Trophoblast cell (in vitro differentiated cells and primary cell): Measurements from ENCODE around the gene EVC2.

ENCODE experiments used
- DNase-seq, 2 donors: peaks; one replicate each; pipeline ENCODE4 v3.0.0-alpha.2; 2016
- H2AFZ ChIP-seq: 2 replicates; pipeline ENCODE4 v1.6.1; 2013; ENCODE audit warnings: low read length, moderate library complexity, mild to moderate bottlenecking; ENCODE audit not compliant: insufficient read depth, poor library complexity
- H2AK5ac ChIP-seq: 2 replicates; pipeline ENCODE4 v1.6.1; 2013; ENCODE audit warnings: mild to moderate bottlenecking, low read length
- H2BK120ac ChIP-seq: 2 replicates; pipeline ENCODE4 v1.6.1; 2013; ENCODE audit warnings: low read length, mild to moderate bottlenecking, moderate library complexity; ENCODE audit not compliant: insufficient read depth, poor library complexity
- H2BK12ac ChIP-seq: 2 replicates; pipeline ENCODE4 v1.6.1; 2013; ENCODE audit warnings: mild to moderate bottlenecking, low read length, moderate library complexity
- H2BK5ac ChIP-seq: 2 replicates; pipeline ENCODE4 v1.6.1; 2013; ENCODE audit warnings: low read length, low read depth, moderate library complexity, mild to moderate bottlenecking; ENCODE audit not compliant: poor library complexity
- H3K14ac ChIP-seq: 2 replicates; pipeline ENCODE4 v1.6.1; 2013; ENCODE audit warnings: mild to moderate bottlenecking, low read length
- H3K18ac ChIP-seq: 2 replicates; pipeline ENCODE4 v1.6.1; 2013; ENCODE audit warnings: mild to moderate bottlenecking, low read length
- H3K23ac ChIP-seq: 2 replicates; pipeline ENCODE4 v1.6.1; 2013; ENCODE audit warnings: low read length
- H3K27ac ChIP-seq: 2 replicates; pipeline ENCODE4 v1.5.1; 2013; ENCODE audit warnings: low read depth, mild to moderate bottlenecking, inconsistent platforms, low read length, moderate library complexity
- H3K27me3 ChIP-seq: 2 replicates; pipeline ENCODE4 v1.6.1; 2013; ENCODE audit warnings: inconsistent platforms, mild to moderate bottlenecking, low read length, moderate library complexity; ENCODE audit not compliant: insufficient read depth
- H3K36me3 ChIP-seq, 2 experiments: 1 replicate in 1 of 2; 2 replicates in 1 of 2; pipeline ENCODE4 v1.6.1; 2013; ENCODE audit warnings: low read length in 2 of 2, mild to moderate bottlenecking in 2 of 2, moderate library complexity in 1 of 2; ENCODE audit not compliant: insufficient read depth in 2 of 2, control insufficient read depth in 1 of 2
- H3K4ac ChIP-seq: 2 replicates; pipeline ENCODE4 v1.6.1; 2013; ENCODE audit warnings: low read depth, mild to moderate bottlenecking, low read length, moderate library complexity
- H3K4me1 ChIP-seq, 2 experiments: 1 replicate in 1 of 2; 2 replicates in 1 of 2; pipeline ENCODE4 v1.6.1; 2013; ENCODE audit warnings: low read length in 2 of 2, mild to moderate bottlenecking in 2 of 2, moderate library complexity in 1 of 2; ENCODE audit not compliant: insufficient read depth in 2 of 2, control insufficient read depth in 1 of 2
- H3K4me2 ChIP-seq: 2 replicates; pipeline ENCODE4 v1.6.1; 2013; ENCODE audit warnings: inconsistent platforms, mild to moderate bottlenecking, low read length, moderate library complexity
- H3K4me3 ChIP-seq: 2 replicates; pipeline ENCODE4 v1.5.1; 2013; ENCODE audit warnings: mild to moderate bottlenecking, low read depth, low read length, inconsistent platforms
- H3K79me1 ChIP-seq: one replicate; pipeline ENCODE4 v1.6.1; 2013; ENCODE audit warnings: low read length
- H3K79me2 ChIP-seq: 2 replicates; pipeline ENCODE4 v1.6.1; 2013; ENCODE audit warnings: low read length, mild to moderate bottlenecking; ENCODE audit not compliant: control insufficient read depth, insufficient read depth, poor library complexity
- H3K9ac ChIP-seq: 2 replicates; pipeline ENCODE4 v1.6.1; 2013; ENCODE audit warnings: mild to moderate bottlenecking, low read length
- H3K9me3 ChIP-seq: 2 replicates; pipeline ENCODE4 v1.6.1; 2013; ENCODE audit warnings: low read depth, mild to moderate bottlenecking, control low read depth, inconsistent platforms, low read length; ENCODE audit not compliant: insufficient read depth
- H4K12ac ChIP-seq: 2 replicates; pipeline ENCODE4 v1.6.1; 2013; ENCODE audit warnings: low read depth, mild to moderate bottlenecking, low read length, moderate library complexity
- H4K8ac ChIP-seq: 2 replicates; pipeline ENCODE4 v1.6.1; 2013; ENCODE audit warnings: low read depth, mild to moderate bottlenecking, low read length, moderate library complexity
- H4K91ac ChIP-seq: one replicate; pipeline ENCODE4 v1.6.1; 2013; ENCODE audit warnings: low read depth, mild to moderate bottlenecking, low read length, moderate library complexity
- WGBS: extraction: QIAGEN DNeasy Blood & Tissue Kit; methylation state at CpG from one replicate; pipeline ENCODE4 v1.1.7; 2013; ENCODE audit warnings: missing lambda C conversion rate; ENCODE audit not compliant: insufficient read length, insufficient coverage; ENCODE audit errors: extremely low coverage; 5-methylcytosine and 5-hydroxymethylcytosine counted together

EVC2 gene

GRCh38 chr4:5616331-5616950 lies 91.9 kb downstream of the EVC2 start:
- H3K27me3 ChIP-seq, result no peaks in the 10 kb centered on the region
- H2BK12ac ChIP-seq, result no peak overlapping the region
- no peak overlapping the region for H3K4ac ChIP-seq
- H3K27ac ChIP-seq, result no peak overlapping the region
- no peak overlapping the region for H2BK120ac ChIP-seq
- H3K9ac ChIP-seq, result no peak overlapping the region
- no peak overlapping the region for H4K12ac ChIP-seq
- no peak overlapping the region for H4K8ac ChIP-seq
- no peak overlapping the region for H2AK5ac ChIP-seq
- H3K4me3 ChIP-seq, result no peak overlapping the region
- no peak overlapping the region for H3K23ac ChIP-seq
- H3K18ac ChIP-seq, result no peak overlapping the region
- no CpG with 5 or more reads among the region's 16 CpGs for WGBS
- peaks cover 1% of the 10 kb centered on the region for H3K9me3 ChIP-seq
- no peak overlapping the region for H2AFZ ChIP-seq
- DNase-seq, result peak; percentile 82 to 95
- H3K79me2 ChIP-seq, result no peaks in the 10 kb centered on the region
- peaks cover 0 to 5% of the 10 kb centered on the region in 2 experiments for H3K4me1 ChIP-seq
- H3K14ac ChIP-seq, result no peak overlapping the region
- no peak overlapping the region for H3K4me2 ChIP-seq
- H3K36me3 ChIP-seq, result peaks cover 15 to 21% of the 10 kb centered on the region in 2 experiments
- H3K79me1 ChIP-seq, result no peaks in the 10 kb centered on the region
- H2BK5ac ChIP-seq, result no peak overlapping the region
- H4K91ac ChIP-seq, result no peak overlapping the region

DNA sequence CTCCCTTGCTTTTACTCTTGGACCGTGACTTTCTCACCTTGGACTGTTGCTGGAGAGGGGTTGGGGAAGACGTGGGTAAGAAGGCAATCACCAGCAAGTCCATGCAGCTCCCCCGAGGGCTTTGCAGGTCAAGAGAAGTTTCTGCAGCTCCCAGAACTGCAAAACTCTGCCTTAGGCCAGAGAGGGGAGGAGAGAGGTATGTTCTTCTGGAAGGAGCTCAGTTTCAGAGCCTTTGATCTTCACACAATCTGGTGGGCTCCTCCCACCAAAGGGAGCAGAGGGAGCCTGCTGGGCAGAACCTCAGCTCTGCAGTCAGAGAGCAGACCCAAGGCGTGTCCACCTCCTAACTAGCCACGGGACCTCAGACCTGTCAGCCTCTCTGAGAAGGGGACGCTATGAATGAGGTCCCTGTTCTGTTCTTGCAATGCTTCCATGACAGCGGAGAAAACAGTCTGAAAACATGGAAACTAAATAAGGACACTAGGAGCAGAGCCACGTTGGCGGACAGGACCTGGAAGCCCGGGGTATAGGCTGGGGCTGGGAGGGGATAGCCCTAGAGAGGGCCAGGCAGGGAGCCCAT lies 92.8 kb downstream of the EVC2 start:
- no peak overlapping the region for H3K9ac ChIP-seq
- no peak overlapping the region for H2BK120ac ChIP-seq
- no peak overlapping the region for H3K4me2 ChIP-seq
- H4K91ac ChIP-seq, result no peak overlapping the region
- H3K79me2 ChIP-seq, result no peaks in the 10 kb centered on the region
- no peak overlapping the region for H3K14ac ChIP-seq
- no peak overlapping the region for H2AK5ac ChIP-seq
- H3K4me1 ChIP-seq, result peaks cover 0 to 5% of the 10 kb centered on the region in 2 experiments
- peaks cover 1% of the 10 kb centered on the region for H3K9me3 ChIP-seq
- H3K27ac ChIP-seq, result no peak overlapping the region
- no peak overlapping the region for H2BK5ac ChIP-seq
- no peak overlapping the region for H2BK12ac ChIP-seq
- no peaks in the 10 kb centered on the region for H3K27me3 ChIP-seq
- no peak overlapping the region for H3K4ac ChIP-seq
- H4K8ac ChIP-seq, result no peak overlapping the region
- H3K36me3 ChIP-seq, result peaks cover 19 to 25% of the 10 kb centered on the region in 2 experiments
- H3K23ac ChIP-seq, result no peak overlapping the region
- peak in 1 of 2 donors; percentile 3 for DNase-seq
- H4K12ac ChIP-seq, result no peak overlapping the region
- no peak overlapping the region for H2AFZ ChIP-seq
- WGBS, result no CpG with 5 or more reads among the region's 10 CpGs
- H3K79me1 ChIP-seq, result no peaks in the 10 kb centered on the region
- no peak overlapping the region for H3K4me3 ChIP-seq
- H3K18ac ChIP-seq, result no peak overlapping the region

GRCh38 chr4:5611750-5612149 lies 96.6 kb downstream of the EVC2 start:
- H3K79me1 ChIP-seq, result no peaks in the 10 kb centered on the region
- peaks cover 13 to 19% of the 10 kb centered on the region in 2 experiments for H3K36me3 ChIP-seq
- WGBS, result no CpG with 5 or more reads among the region's 5 CpGs
- H3K14ac ChIP-seq, result no peak overlapping the region
- no peak overlapping the region for H2BK12ac ChIP-seq
- no peak overlapping the region for H3K18ac ChIP-seq
- H4K12ac ChIP-seq, result no peak overlapping the region
- no peak overlapping the region for H3K4me3 ChIP-seq
- H2AK5ac ChIP-seq, result no peak overlapping the region
- peaks cover 3 to 7% of the 10 kb centered on the region in 2 experiments for H3K4me1 ChIP-seq
- H4K8ac ChIP-seq, result no peak overlapping the region
- H4K91ac ChIP-seq, result no peak overlapping the region
- H3K23ac ChIP-seq, result no peak overlapping the region
- H3K4ac ChIP-seq, result no peak overlapping the region
- no peak overlapping the region for H3K9ac ChIP-seq
- no peaks in the 10 kb centered on the region for H3K9me3 ChIP-seq
- H3K27ac ChIP-seq, result no peak overlapping the region
- no peak overlapping the region for H2AFZ ChIP-seq
- no peak overlapping the region for H2BK120ac ChIP-seq
- no peaks in the 10 kb centered on the region for H3K79me2 ChIP-seq
- H3K4me2 ChIP-seq, result no peak overlapping the region
- no peak overlapping the region for H2BK5ac ChIP-seq
- H3K27me3 ChIP-seq, result no peaks in the 10 kb centered on the region
- DNase-seq, result no peak

GRCh38 chr4:5609306-5610007 lies 98.9 kb downstream of the EVC2 start:
- Histone ChIP-seq H3K4me2 (no peak overlapping the region), H3K14ac (no peak overlapping the region), H3K4ac (no peak overlapping the region), H3K36me3 (peaks cover 6 to 14% of the 10 kb centered on the region in 2 experiments), H4K12ac (no peak overlapping the region), H2BK12ac (no peak overlapping the region), H2AFZ (no peak overlapping the region), H3K4me1 (peaks cover 3 to 5% of the 10 kb centered on the region in 2 experiments), H3K9me3 (no peaks in the 10 kb centered on the region), H3K27me3 (no peaks in the 10 kb centered on the region), H4K8ac (no peak overlapping the region), H2BK120ac (no peak overlapping the region), H3K9ac (no peak overlapping the region), H3K23ac (no peak overlapping the region), H3K27ac (no peak overlapping the region), H4K91ac (no peak overlapping the region), H3K79me1 (no peaks in the 10 kb centered on the region), H3K18ac (no peak overlapping the region), H2AK5ac (no peak overlapping the region), H3K4me3 (no peak overlapping the region), H3K79me2 (no peaks in the 10 kb centered on the region), H2BK5ac (no peak overlapping the region)
- no peak for DNase-seq
- WGBS, result no CpG with 5 or more reads among the region's 12 CpGs
